Measurements from ENCODE around the gene CROT.

The CROT gene

DNA sequence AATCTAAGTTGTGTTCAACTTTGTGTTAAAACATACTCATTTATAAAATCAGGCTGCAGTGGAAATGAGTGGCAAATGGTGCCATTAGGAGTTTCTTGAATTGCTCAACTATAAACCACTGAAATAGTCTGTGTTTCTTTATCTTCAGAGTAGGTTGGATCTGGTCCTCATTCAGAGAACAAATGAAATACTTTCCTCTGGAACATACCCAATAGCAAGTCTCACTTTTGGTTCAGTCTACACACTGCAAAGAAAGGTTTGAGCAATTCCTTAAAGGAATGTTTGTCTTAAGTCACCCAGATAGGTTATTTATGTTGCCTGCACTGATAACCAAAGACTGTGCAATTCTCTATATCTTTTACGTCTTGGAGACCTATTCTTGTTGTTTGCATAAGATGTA, 67.6 kb downstream of the CROT start:
- no peak for DNase-seq (ENCODE audit: low read depth in 2 of 2, low spot score in 1 of 2)

GRCh38 chr7:87413951-87414793, 68.7 kb downstream of the CROT start:
- no peak for DNase-seq (ENCODE audit: low read depth in 2 of 2, low spot score in 1 of 2)

- no peak for DNase-seq (ENCODE audit: low read depth in 2 of 2, low spot score in 1 of 2)
Observed at GRCh38 chr7:87414794-87415188, 69.3 kb downstream of the CROT start.

DNA sequence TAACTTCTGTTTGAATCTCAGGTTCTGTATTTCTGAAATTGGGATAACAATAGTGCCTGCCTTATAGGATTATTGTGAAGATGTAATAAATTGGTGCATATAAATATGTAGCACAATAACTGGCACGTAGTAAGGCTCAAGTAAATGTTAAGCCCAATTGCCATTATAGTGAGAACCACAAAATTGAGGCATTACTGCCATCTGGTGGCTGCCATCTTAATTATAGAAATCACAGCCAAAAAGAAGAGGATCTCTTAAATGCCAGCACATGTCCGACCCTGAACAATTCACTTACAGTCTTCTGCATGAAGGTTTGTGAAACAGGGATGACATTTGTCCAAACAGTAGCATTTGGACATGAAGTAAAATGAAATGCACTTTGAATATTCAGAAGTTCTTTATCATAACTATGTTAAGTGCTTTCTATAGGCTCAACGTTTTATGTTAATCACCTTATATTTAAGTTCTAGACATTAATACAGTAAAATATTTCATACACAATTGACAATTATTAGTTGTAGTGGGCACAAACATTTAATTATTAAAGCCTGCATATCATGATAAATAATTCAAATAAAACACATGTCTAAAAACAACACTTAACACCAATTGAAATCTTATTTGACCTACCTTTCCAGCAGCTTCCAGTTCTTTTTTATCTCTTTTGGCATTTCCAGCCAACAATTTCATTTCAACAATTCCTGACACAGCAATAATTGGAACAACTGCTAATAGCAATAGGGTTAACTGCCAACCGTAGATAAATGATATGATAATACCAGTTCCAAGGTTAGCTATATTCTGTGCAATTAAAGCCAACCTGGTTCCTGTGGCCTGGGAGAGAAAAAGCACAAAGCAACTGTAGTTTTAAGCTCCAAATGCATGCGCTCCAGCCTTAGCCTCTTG, 71.5 kb downstream of the CROT start:
- peak; percentile 7 to 56 for DNase-seq (ENCODE audit: low read depth in 2 of 2, low spot score in 1 of 2)

GRCh38 chr7:87420173-87420572, 74.7 kb downstream of the CROT start:
- no peak for DNase-seq (ENCODE audit: low read depth in 2 of 2, low spot score in 1 of 2)

- no peak for DNase-seq (ENCODE audit: low read depth in 2 of 2, low spot score in 1 of 2)
Observed at GRCh38 chr7:87424075-87424474, 78.6 kb downstream of the CROT start.

DNA sequence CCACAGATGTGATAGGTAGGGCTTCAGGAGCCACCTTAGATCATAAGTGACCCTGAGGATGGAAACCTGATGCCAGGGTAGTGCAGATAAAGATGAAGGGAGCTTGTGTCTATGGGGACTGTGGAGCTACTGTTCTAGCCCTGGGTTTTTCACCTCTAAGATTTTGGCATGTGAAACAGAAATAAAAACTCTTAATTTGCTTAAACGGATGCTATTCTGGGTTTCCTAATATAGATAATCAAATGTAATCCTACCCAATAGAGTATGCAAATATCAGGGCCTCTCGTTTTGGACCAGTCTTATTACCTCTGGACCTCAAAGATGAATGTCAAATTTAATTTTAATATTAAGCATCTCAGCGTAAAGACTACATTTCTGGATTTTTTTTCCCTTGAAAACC, 80.7 kb downstream of the CROT start:
- DNase-seq (ENCODE audit: low read depth in 2 of 2, low spot score in 1 of 2) = no peak

DNA sequence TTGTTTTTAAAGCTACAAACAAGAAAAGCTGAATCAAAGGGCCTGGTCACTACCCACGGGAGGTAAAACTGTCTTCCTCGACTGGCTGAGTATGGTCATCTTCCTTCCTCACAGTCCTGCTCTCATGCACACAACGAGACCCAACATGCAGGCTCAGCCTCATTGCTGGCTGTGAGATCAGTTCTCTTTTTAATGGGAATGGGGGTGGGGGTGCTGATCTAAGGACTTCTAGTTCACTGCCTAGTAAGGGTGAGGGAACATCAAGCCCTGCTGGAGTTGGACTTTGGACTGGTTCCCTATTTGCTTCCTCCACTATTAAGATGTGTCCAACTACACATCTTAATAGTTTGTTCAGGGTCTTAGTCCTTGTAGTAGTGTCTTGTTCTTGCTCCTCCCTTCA, 81.8 kb downstream of the CROT start:
- DNase-seq (ENCODE audit: low read depth in 2 of 2, low spot score in 1 of 2) = no peak

DNA sequence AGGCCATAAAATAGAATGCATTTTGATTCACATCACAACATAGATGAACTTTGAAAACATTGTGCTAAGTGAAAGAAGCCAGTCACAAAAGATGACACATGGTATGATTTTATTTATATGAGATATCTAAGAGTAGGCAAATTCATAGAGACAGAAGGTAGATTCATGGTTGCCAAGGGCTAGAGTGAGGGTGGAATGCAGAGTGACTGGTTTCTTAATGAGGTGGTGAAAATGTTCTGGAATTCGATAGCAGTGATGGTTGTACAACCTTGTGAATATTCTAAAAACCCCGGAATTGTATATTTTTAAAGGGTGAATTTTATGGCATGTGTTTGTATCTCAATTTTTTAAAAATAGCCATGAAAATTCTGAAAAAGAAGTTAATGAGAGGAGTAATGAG, 87.1 kb downstream of the CROT start:
- no peak for DNase-seq (ENCODE audit: low read depth in 2 of 2, low spot score in 1 of 2)

GRCh38 chr7:87435546-87435945, 90.1 kb downstream of the CROT start:
- no peak for DNase-seq (ENCODE audit: low read depth in 2 of 2, low spot score in 1 of 2)

GRCh38 chr7:87445897-87446296, 100.4 kb downstream of the CROT start:
- no peak for DNase-seq (ENCODE audit: low read depth in 2 of 2, low spot score in 1 of 2)

GRCh38 chr7:87447116-87447635, 101.7 kb downstream of the CROT start:
- DNase-seq (ENCODE audit: low read depth in 2 of 2, low spot score in 1 of 2) = no peak

DNA sequence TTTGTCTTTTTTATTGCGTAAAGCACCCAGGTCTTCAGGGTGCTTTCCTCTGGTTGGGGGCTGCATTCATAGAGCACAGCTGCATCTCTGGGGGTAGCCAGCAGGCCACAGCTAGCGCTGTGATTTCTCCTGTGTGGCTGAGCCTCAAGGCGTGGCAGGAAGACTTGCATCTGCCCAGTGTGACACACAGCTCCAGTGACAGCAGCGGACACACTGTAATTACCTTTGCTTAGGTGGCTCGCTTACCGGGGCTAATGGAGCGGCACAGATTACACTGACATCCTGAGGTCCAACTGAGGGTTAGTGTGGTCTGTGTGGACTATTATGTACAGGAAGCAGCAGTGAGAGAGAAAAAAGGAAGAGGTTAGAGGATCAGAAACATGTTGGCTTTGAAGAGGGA, 102.9 kb downstream of the CROT start:
- no peak for DNase-seq (ENCODE audit: low read depth in 2 of 2, low spot score in 1 of 2)

Data from stimulated activated CD8-positive, alpha-beta memory T cell treated with anti-CD3 and anti-CD28 coated beads, Interleukin-4, amount 100 ng/mL, for 4 hours (primary cell).